ENCODE measurements around the gene SLC41A2.

SLC41A2 gene

GRCh38 chr12:104975587-104976343, 17.7 kb upstream of the SLC41A2 start:
- no peak for DNase-seq (ENCODE audit: extremely low spot score)
- no peak for TF ChIP-seq CTCF (IDR thresholded peaks at IDR 0.05; ENCODE audit: control extremely low read depth, extremely low read depth, low read depth, missing control alignments)
- ChIA-PET POLR2A (no interaction called here), CTCF (interaction anchor here (1.0 kb wide), 1 partner anchor 17 kb away, joined by 4 read pairs; the partner anchor contains the start of gene SLC41A2)

- ChIA-PET POLR2A (no interaction called here), CTCF (interaction anchor here (3.2 kb wide), 1 partner anchor 16 kb away, joined by 10 read pairs; the partner anchor contains the start of gene SLC41A2)
- DNase-seq (ENCODE audit: extremely low spot score), result peak; percentile 63
- no peak for TF ChIP-seq CTCF (IDR thresholded peaks at IDR 0.05; ENCODE audit: control extremely low read depth, extremely low read depth, low read depth, missing control alignments)
These were observed 16.7 kb upstream of the SLC41A2 start for GRCh38 chr12:104974626-104975290.

GRCh38 chr12:104973250-104973649, 15.2 kb upstream of the SLC41A2 start:
- no peak for TF ChIP-seq CTCF (IDR thresholded peaks at IDR 0.05; ENCODE audit: control extremely low read depth, extremely low read depth, low read depth, missing control alignments)
- ChIA-PET POLR2A (no interaction called here), CTCF (interaction anchor here (1.0 to 3.2 kb wide), 3 partner anchors 10 to 41 kb away, joined by 3 to 10 read pairs (median 5); partner anchors contain the start of gene SLC41A2)
- DNase-seq (ENCODE audit: extremely low spot score), result no peak

GRCh38 chr12:104971306-104971705, 13.2 kb upstream of the SLC41A2 start:
- DNase-seq (ENCODE audit: extremely low spot score), result no peak
- CTCF ChIA-PET, result interaction anchor here (1.5 to 1.9 kb wide), 3 partner anchors 8 to 181 kb away, joined by 3 to 5 read pairs (median 3); no protein-coding TSS in a partner anchor

GRCh38 chr12:104969343-104969742, 11.3 kb upstream of the SLC41A2 start:
- no peak for TF ChIP-seq CTCF (IDR thresholded peaks at IDR 0.05; ENCODE audit: control extremely low read depth, extremely low read depth, low read depth, missing control alignments)
- ChIA-PET CTCF (interaction anchor here (0.8 to 1.2 kb wide), 2 partner anchors 10 to 486 kb away, joined by 3 to 4 read pairs; no protein-coding TSS in a partner anchor), POLR2A (interaction anchor here (0.7 kb wide), 1 partner anchor 365 kb away, joined by 3 read pairs; no protein-coding TSS in a partner anchor)
- no peak for DNase-seq (ENCODE audit: extremely low spot score)

More at GRCh38 chr12:104971306-104971705, 13.2 kb upstream of the SLC41A2 start:
- POLR2A ChIA-PET, result interaction anchor here (0.7 kb wide), 1 partner anchor 12 kb away, joined by 3 read pairs; no protein-coding TSS in a partner anchor
- TF ChIP-seq CTCF (IDR thresholded peaks at IDR 0.05; ENCODE audit: control extremely low read depth, extremely low read depth, low read depth, missing control alignments), result no peak

GRCh38 chr12:104966677-104967076, 8.6 kb upstream of the SLC41A2 start:
- DNase-seq (ENCODE audit: extremely low spot score), result peak; percentile 33
- POLR2A ChIA-PET, result no interaction called here
- no peak for TF ChIP-seq CTCF (IDR thresholded peaks at IDR 0.05; ENCODE audit: control extremely low read depth, extremely low read depth, low read depth, missing control alignments)
- CTCF ChIA-PET, result interaction anchor here (1.1 to 2.0 kb wide), 3 partner anchors 11 to 751 kb away, joined by 3 to 7 read pairs (median 4); partner anchors contain the start of gene TXNRD1
